SK-N-SH treated with all-trans-retinoic acid at 6 μM for 48 hours (cell line): Measurements from ENCODE around the gene EPB41L2.

Experiments used
- ATAC-seq: fragments of 200-7000 bp; cut with Tn5 transposase; 3 replicates; pipeline ENCODE4 v1.9.1; 2020; ENCODE audit warnings: mild to moderate bottlenecking, moderate library complexity
- ARNTL ChIP-seq: fragments of 450-650 bp; formaldehyde crosslinking; IDR thresholded peaks from 2 replicates; pipeline ENCODE4 v1.5.0; 2020; ENCODE audit warnings: low read depth, mild to moderate bottlenecking, moderate library complexity, borderline replicate concordance
- BACH2 ChIP-seq: fragments of 250-450 bp; sonication (Bioruptor Pico); IDR thresholded peaks from 2 replicates; pipeline ENCODE4 v1.9.0; 2021; ENCODE audit warnings: mild to moderate bottlenecking, borderline replicate concordance
- CSDC2 ChIP-seq: fragments of 250-450 bp; sonication (Bioruptor Pico); IDR thresholded peaks from 2 replicates; pipeline ENCODE4 v1.5.0; 2020; ENCODE audit warnings: mild to moderate bottlenecking, moderate library complexity
- ESRRG ChIP-seq: fragments of 250-450 bp; sonication (Bioruptor Pico); IDR thresholded peaks from 2 replicates; pipeline ENCODE4 v1.6.1; 2021; ENCODE audit warnings: mild to moderate bottlenecking
- ISL1 ChIP-seq: fragments of 250-450 bp; sonication (Bioruptor Pico); IDR thresholded peaks from 2 replicates; pipeline ENCODE4 v2.1.2; 2022; ENCODE audit warnings: mild to moderate bottlenecking, moderate library complexity
- OSR1 ChIP-seq: fragments of 250-450 bp; sonication (Bioruptor Pico); IDR thresholded peaks from 2 replicates; pipeline ENCODE4 v1.8.0; 2022; ENCODE audit warnings: moderate library complexity, mild to moderate bottlenecking, inconsistent platforms
- TCF4 ChIP-seq: fragments of 250-450 bp; sonication (Bioruptor Pico); IDR thresholded peaks from 2 replicates; pipeline ENCODE4 v1.8.0; 2021; ENCODE audit warnings: mild to moderate bottlenecking, moderate library complexity, borderline replicate concordance
- ZC3H10 ChIP-seq: fragments of 250-450 bp; sonication (Bioruptor Pico); IDR thresholded peaks from 2 replicates; pipeline ENCODE4 v1.5.1; 2021; ENCODE audit warnings: mild to moderate bottlenecking, moderate library complexity
- ZNF565 ChIP-seq: fragments of 450-650 bp; formaldehyde crosslinking; conservative IDR thresholded peaks from 2 replicates; pipeline ENCODE4 v1.5.0; 2020; ENCODE audit warnings: low read depth, mild to moderate bottlenecking, moderate library complexity
- ZNF70 ChIP-seq: fragments of 450-650 bp; formaldehyde crosslinking; IDR thresholded peaks from 2 replicates; pipeline ENCODE4 v1.5.0; 2020; ENCODE audit warnings: mild to moderate bottlenecking, moderate library complexity
- ZNF8 ChIP-seq: fragments of 450-650 bp; formaldehyde crosslinking; IDR thresholded peaks from 2 replicates; pipeline ENCODE4 v1.5.0; 2020; ENCODE audit warnings: mild to moderate bottlenecking, moderate library complexity
- TF ChIP-seq, protein P1 (sequence below): fragments of 250-450 bp; sonication (Bioruptor Pico); IDR thresholded peaks from 2 replicates; pipeline ENCODE4 v1.5.1; 2021; ENCODE audit warnings: mild to moderate bottlenecking, moderate library complexity
- TF ChIP-seq, protein P2 (sequence below): fragments of 250-450 bp; sonication (Bioruptor Pico); IDR thresholded peaks from 2 replicates; pipeline ENCODE4 v1.5.0; 2020; ENCODE audit warnings: mild to moderate bottlenecking, moderate library complexity
- TF ChIP-seq, protein P3 (sequence below): fragments of 250-450 bp; sonication (Bioruptor Pico); IDR thresholded peaks from 2 replicates; pipeline ENCODE4 v1.8.0; 2020; ENCODE audit warnings: mild to moderate bottlenecking, moderate library complexity, borderline replicate concordance
- TF ChIP-seq, protein P4 (sequence below): fragments of 250-450 bp; sonication (Bioruptor Pico); IDR thresholded peaks from 2 replicates; pipeline ENCODE4 v1.8.0; 2021; ENCODE audit warnings: low read depth, mild to moderate bottlenecking, moderate library complexity, borderline replicate concordance
- TF ChIP-seq, protein P5 (sequence below): fragments of 250-450 bp; sonication (Bioruptor Pico); IDR thresholded peaks from 2 replicates; pipeline ENCODE4 v1.5.1; 2020; ENCODE audit warnings: low read depth, mild to moderate bottlenecking, moderate library complexity

EPB41L2 gene

DNA sequence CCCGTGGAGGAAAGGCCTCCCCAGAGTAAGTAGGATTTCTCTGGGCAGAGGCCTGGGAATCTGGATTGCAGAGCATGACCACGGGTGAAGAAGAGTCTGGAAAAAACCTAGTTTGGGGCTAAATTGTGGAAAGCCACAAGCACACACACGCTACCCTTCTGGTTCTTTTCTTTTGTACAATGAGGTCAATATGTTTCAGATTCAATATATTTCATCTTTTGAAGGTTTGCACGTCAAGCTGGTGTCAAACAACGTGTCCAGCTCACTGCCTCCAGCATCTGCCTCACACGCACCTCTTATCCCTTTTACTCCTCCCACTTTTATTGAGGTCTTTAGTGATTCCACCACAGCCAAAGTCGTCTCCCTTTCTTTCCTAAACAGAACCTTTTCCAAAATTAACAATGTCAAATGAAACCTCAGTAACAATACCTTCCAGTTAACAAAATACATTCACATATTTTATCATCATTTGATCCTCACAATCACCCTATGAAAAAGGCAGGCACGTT lies 773 bp upstream of the EPB41L2 start:
- TF ChIP-seq OSR1 (CRISPR knock-in tag) (no peak), ZNF8 (CRISPR knock-in tag) (no peak), ZNF70 (no peak), ISL1 (no peak), ZNF565 (CRISPR knock-in tag) (no peak)
- TF ChIP-seq, protein P1, sequence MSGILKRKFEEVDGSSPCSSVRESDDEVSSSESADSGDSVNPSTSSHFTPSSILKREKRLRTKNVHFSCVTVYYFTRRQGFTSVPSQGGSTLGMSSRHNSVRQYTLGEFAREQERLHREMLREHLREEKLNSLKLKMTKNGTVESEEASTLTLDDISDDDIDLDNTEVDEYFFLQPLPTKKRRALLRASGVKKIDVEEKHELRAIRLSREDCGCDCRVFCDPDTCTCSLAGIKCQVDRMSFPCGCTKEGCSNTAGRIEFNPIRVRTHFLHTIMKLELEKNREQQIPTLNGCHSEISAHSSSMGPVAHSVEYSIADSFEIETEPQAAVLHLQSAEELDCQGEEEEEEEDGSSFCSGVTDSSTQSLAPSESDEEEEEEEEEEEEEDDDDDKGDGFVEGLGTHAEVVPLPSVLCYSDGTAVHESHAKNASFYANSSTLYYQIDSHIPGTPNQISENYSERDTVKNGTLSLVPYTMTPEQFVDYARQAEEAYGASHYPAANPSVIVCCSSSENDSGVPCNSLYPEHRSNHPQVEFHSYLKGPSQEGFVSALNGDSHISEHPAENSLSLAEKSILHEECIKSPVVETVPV (CRISPR knock-in tag), result no peak
- ATAC-seq, result no peak

DNA sequence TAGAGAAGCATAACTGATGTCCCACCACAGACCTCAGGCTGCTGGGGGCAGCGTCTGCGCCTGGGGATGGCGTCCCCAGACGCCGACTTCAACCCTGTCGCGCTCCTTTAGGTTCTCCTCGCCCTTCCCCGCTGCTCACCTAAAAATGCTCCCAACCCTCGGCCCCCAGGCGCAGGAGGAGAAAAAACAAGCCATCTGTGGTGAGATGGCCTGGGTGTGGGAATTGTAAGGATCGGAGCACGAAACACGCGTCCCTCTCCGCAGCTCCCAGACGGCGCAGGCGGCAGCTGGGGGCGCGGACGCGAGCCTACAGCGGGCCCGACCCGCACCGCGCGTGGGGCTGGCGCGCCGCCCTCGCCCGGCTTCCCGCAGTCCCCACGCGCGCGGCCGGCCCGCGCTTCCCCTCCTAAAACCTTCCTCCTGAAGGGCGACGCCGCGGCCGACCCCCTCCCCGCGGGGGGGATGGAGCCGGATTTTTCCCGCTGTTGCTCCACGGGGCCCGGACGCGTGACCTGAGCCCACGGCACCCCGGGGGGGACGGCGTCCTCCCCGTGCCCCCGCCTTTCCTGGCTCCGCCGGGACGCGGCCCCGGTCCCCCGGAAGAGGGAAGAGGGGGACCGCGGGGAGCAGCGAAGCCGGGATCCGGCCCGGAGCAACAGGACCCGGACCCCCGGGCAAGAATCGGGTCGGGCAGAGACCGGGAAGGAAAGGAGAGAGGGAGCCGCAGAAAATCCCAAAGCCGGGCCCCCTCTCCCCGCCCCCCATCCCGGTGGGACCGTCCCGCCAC lies 611 bp downstream of the EPB41L2 start:
- peak; percentile 15; the same call in 2 of the 3 replicates for ATAC-seq

DNA sequence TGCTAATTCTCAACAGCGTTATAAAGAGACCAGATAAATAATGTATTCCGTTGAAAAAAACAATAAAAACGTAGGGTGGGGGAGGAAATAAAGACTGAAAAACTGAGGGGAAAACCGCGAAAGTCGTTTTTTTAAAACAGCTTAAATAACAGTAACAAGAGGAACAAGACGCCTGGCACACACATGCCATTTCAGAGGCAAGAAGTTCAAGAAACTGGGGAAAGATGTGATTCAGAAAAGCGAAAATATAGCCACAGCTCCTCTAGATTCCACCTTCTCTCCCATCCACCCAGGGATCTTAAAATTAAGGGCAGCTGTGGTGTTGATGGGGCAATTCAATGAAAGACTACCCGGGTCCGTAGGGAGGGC lies 1.3 kb downstream of the EPB41L2 start:
- TF ChIP-seq, protein P2, sequence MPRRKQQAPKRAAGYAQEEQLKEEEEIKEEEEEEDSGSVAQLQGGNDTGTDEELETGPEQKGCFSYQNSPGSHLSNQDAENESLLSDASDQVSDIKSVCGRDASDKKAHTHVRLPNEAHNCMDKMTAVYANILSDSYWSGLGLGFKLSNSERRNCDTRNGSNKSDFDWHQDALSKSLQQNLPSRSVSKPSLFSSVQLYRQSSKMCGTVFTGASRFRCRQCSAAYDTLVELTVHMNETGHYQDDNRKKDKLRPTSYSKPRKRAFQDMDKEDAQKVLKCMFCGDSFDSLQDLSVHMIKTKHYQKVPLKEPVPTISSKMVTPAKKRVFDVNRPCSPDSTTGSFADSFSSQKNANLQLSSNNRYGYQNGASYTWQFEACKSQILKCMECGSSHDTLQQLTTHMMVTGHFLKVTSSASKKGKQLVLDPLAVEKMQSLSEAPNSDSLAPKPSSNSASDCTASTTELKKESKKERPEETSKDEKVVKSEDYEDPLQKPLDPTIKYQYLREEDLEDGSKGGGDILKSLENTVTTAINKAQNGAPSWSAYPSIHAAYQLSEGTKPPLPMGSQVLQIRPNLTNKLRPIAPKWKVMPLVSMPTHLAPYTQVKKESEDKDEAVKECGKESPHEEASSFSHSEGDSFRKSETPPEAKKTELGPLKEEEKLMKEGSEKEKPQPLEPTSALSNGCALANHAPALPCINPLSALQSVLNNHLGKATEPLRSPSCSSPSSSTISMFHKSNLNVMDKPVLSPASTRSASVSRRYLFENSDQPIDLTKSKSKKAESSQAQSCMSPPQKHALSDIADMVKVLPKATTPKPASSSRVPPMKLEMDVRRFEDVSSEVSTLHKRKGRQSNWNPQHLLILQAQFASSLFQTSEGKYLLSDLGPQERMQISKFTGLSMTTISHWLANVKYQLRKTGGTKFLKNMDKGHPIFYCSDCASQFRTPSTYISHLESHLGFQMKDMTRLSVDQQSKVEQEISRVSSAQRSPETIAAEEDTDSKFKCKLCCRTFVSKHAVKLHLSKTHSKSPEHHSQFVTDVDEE (CRISPR knock-in tag), result no peak
- TF ChIP-seq, protein P3, sequence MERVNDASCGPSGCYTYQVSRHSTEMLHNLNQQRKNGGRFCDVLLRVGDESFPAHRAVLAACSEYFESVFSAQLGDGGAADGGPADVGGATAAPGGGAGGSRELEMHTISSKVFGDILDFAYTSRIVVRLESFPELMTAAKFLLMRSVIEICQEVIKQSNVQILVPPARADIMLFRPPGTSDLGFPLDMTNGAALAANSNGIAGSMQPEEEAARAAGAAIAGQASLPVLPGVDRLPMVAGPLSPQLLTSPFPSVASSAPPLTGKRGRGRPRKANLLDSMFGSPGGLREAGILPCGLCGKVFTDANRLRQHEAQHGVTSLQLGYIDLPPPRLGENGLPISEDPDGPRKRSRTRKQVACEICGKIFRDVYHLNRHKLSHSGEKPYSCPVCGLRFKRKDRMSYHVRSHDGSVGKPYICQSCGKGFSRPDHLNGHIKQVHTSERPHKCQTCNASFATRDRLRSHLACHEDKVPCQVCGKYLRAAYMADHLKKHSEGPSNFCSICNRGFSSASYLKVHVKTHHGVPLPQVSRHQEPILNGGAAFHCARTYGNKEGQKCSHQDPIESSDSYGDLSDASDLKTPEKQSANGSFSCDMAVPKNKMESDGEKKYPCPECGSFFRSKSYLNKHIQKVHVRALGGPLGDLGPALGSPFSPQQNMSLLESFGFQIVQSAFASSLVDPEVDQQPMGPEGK (CRISPR knock-in tag), result no peak
- TF ChIP-seq, protein P4, sequence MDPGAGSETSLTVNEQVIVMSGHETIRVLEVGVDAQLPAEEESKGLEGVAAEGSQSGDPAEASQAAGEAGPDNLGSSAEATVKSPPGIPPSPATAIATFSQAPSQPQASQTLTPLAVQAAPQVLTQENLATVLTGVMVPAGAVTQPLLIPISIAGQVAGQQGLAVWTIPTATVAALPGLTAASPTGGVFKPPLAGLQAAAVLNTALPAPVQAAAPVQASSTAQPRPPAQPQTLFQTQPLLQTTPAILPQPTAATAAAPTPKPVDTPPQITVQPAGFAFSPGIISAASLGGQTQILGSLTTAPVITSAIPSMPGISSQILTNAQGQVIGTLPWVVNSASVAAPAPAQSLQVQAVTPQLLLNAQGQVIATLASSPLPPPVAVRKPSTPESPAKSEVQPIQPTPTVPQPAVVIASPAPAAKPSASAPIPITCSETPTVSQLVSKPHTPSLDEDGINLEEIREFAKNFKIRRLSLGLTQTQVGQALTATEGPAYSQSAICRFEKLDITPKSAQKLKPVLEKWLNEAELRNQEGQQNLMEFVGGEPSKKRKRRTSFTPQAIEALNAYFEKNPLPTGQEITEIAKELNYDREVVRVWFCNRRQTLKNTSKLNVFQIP (CRISPR knock-in tag), result no peak
- no peak for TF ChIP-seq ZC3H10 (CRISPR knock-in tag)
- no peak for ATAC-seq

More for the DNA sequence above, 611 bp downstream of the EPB41L2 start:
- TF ChIP-seq, protein P5, sequence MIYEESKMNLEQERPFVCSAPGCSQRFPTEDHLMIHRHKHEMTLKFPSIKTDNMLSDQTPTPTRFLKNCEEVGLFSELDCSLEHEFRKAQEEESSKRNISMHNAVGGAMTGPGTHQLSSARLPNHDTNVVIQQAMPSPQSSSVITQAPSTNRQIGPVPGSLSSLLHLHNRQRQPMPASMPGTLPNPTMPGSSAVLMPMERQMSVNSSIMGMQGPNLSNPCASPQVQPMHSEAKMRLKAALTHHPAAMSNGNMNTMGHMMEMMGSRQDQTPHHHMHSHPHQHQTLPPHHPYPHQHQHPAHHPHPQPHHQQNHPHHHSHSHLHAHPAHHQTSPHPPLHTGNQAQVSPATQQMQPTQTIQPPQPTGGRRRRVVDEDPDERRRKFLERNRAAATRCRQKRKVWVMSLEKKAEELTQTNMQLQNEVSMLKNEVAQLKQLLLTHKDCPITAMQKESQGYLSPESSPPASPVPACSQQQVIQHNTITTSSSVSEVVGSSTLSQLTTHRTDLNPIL, result no peak
- no peak for TF ChIP-seq ZC3H10 (CRISPR knock-in tag)
- TF ChIP-seq, protein P3 (CRISPR knock-in tag), result no peak

DNA sequence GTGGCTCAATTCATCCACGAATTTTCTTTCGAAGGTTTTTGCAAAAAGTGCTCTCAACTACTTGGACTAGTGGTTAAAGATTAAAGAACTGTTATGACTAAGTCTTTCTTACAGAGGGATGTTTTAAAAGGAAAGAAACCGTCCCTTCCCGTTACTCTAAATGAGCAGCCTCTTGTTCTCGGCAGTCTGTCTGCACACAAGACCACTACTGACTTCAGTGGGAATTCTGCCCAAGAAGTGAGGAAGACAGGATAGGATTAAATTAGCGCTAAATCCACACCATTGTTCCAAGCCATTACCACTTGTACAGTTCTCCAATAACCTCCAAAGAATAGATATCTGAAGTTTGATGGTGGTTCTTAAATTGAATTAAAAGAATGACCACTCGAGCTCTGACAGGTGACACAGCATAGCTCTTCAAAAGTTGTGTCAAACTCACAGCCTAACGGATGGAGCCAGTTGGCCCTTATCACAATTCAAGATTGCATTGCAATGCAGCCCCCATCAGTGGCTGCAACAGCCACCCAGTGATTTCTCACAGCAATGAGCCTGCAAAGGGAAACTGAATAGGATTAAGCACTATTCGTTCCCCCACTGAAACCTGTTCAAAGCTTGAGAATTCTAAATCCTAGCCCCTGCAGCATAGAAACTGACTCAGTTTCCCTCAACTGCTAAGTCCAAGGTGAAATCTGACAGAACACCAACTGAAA lies 1.8 kb downstream of the EPB41L2 start:
- ATAC-seq, result no peak
- TF ChIP-seq, protein P4 (CRISPR knock-in tag), result no peak
- TF ChIP-seq ISL1 (no peak), CSDC2 (CRISPR knock-in tag) (no peak), BACH2 (CRISPR knock-in tag) (no peak), ZNF70 (no peak), TCF4 (CRISPR knock-in tag) (no peak), ARNTL (CRISPR knock-in tag) (no peak), ZC3H10 (CRISPR knock-in tag) (no peak), ESRRG (CRISPR knock-in tag) (no peak)
- TF ChIP-seq, protein P5, result no peak
- TF ChIP-seq, protein P1 (CRISPR knock-in tag), result no peak
